HG03060 (cell line): ENCODE results near the gene ELOF1.
"Not testable (repeated sequence)": the region's sequence is repeated elsewhere in the genome, so short reads cannot be mapped to it uniquely, and the experiment has no call there.

Experiments
- ATAC-seq: cut with Tn5 transposase; IDR thresholded peaks from one replicate; pipeline ENCODE4 v1.9.1; 2021; ENCODE audit warnings: low read depth, moderate number of reproducible peaks; ENCODE audit not compliant: unreplicated experiment

ELOF1 gene

GRCh38 chr19:11558881-11559828 lies at the start of gene ELOF1:
Gene ELOF1, minus strand, starts transcription at chr19:11559230. Its CDS starts 4,883 bp downstream, at chr19:11554347.
- ATAC-seq = peak; percentile 58

- no peak for ATAC-seq
Observed at GRCh38 chr19:11606484-11606883, 47.5 kb upstream of the ELOF1 start.

GRCh38 chr19:11599704-11600103 lies 40.7 kb upstream of the ELOF1 start:
- ATAC-seq = not testable (repeated sequence)

GRCh38 chr19:11598746-11599145 lies 39.7 kb upstream of the ELOF1 start:
- ATAC-seq = no peak

- no peak for ATAC-seq
Observed at GRCh38 chr19:11598103-11598483, 39.1 kb upstream of the ELOF1 start.

GRCh38 chr19:11597202-11598102 lies 38.4 kb upstream of the ELOF1 start, which contains the start of gene ZNF627:
Gene ZNF627, plus strand, starts transcription at chr19:11597483. Its CDS starts 145 bp downstream, at chr19:11597628.
- ATAC-seq = peak; percentile 97

GRCh38 chr19:11596156-11596555 lies 37.1 kb upstream of the ELOF1 start:
- ATAC-seq = no peak

GRCh38 chr19:11594084-11594483 lies 35.1 kb upstream of the ELOF1 start:
- no peak for ATAC-seq

- ATAC-seq = no peak
Observed at GRCh38 chr19:11587975-11588631, 29.1 kb upstream of the ELOF1 start.

GRCh38 chr19:11587302-11587974 lies 28.4 kb upstream of the ELOF1 start:
- ATAC-seq = no peak

GRCh38 chr19:11586331-11586730 lies 27.3 kb upstream of the ELOF1 start:
- ATAC-seq = no peak

GRCh38 chr19:11581740-11582139 lies 22.7 kb upstream of the ELOF1 start:
- ATAC-seq = peak; percentile 80

- no peak for ATAC-seq
Observed at GRCh38 chr19:11580116-11580515, 21.1 kb upstream of the ELOF1 start.

- no peak for ATAC-seq
Observed at GRCh38 chr19:11578258-11579142, 19.5 kb upstream of the ELOF1 start.

GRCh38 chr19:11577451-11578257 lies 18.6 kb upstream of the ELOF1 start, which contains the start of gene ACP5:
Gene ACP5, minus strand, starts transcription at chr19:11577645. Its CDS starts 328 bp downstream, at chr19:11577317.
- ATAC-seq = no peak

GRCh38 chr19:11576227-11576626 lies 17.2 kb upstream of the ELOF1 start:
- no peak for ATAC-seq

GRCh38 chr19:11574689-11575088 lies 15.7 kb upstream of the ELOF1 start:
- ATAC-seq = no peak

- not testable (repeated sequence) for ATAC-seq
Observed at GRCh38 chr19:11573763-11574162, 14.7 kb upstream of the ELOF1 start.
